Epithelial cell of esophagus (primary cell): Measurements from ENCODE around the gene CCL25.

Source experiments
- DNase-seq: peaks from one replicate; pipeline ENCODE4 v3.0.0; 2010; ENCODE audit warnings: low read depth
- H3K4me3 ChIP-seq: 2 replicates; pipeline ENCODE4 v1.5.1; 2011; ENCODE audit warnings: mild to moderate bottlenecking, low read length, control low read depth
- TF ChIP-seq, protein P1 (sequence below): IDR thresholded peaks from 2 replicates; pipeline ENCODE4 v1.5.1; 2011; ENCODE audit warnings: low read depth, mild to moderate bottlenecking, low read length, control low read depth, inconsistent platforms; ENCODE audit not compliant: insufficient read depth; ENCODE audit errors: missing control alignments

CCL25 gene

DNA sequence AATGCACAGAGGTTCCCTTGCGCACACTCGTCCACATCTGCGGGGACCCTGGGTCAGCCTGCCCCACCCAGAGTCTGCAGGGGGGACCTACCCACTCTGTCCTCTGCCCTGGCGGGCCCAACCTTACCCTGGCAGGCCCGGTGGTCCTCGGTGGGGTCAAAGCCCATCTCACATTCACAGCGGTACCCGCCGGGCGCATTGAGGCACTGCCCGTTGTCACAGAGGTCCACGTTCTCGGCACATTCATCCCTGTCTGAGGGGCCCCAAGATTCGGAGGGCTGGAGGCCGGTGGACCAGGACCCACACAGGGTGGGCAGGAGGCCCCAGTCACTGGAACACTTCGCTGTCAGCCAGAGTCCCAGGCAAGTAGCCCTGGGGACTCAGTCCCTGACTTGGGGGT lies 58.4 kb downstream of the CCL25 start:
- H3K4me3 ChIP-seq: no peak overlapping the region
- DNase-seq: no peak
- TF ChIP-seq, protein P1, sequence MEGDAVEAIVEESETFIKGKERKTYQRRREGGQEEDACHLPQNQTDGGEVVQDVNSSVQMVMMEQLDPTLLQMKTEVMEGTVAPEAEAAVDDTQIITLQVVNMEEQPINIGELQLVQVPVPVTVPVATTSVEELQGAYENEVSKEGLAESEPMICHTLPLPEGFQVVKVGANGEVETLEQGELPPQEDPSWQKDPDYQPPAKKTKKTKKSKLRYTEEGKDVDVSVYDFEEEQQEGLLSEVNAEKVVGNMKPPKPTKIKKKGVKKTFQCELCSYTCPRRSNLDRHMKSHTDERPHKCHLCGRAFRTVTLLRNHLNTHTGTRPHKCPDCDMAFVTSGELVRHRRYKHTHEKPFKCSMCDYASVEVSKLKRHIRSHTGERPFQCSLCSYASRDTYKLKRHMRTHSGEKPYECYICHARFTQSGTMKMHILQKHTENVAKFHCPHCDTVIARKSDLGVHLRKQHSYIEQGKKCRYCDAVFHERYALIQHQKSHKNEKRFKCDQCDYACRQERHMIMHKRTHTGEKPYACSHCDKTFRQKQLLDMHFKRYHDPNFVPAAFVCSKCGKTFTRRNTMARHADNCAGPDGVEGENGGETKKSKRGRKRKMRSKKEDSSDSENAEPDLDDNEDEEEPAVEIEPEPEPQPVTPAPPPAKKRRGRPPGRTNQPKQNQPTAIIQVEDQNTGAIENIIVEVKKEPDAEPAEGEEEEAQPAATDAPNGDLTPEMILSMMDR: no peak

DNA sequence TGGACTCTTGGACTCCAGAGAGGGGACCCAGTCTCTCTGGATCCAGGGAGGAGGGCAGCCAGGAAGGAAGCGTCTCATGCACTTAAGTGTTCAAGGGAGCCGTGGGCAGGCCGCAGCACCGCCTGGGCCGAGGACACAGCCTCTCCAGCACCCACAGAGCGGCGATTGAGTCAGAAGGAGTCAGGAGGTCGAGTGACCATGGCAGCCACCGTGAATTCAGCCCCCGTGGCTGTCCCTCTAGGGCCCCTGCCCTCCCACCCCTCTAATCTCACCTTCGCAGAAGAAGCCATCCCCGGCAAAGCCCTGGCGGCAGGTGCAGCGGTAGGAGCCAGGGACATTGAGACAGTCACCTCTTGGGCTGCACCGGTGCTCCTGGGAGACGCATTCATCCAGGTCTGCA lies 58.8 kb downstream of the CCL25 start:
- no peak for DNase-seq
- H3K4me3 ChIP-seq: no peak overlapping the region
- TF ChIP-seq, protein P1: no peak
